Measurements from ENCODE around the gene DCST1. TPM values are rescaled to one million over a fixed set of nuclear protein-coding genes. Genes with fewer than 3 reads are reported as not detected.
A peak's percentile ranks its signal among the peaks of the same experiment; 100 is the strongest.

The DCST1 gene
- total and polyA plus RNA-seq, 2 of the 13 experiments (the other 11 are each of a cell fraction or from before 2014, with no cell fraction given), result 0.04 TPM; not detected in 1

- TF ChIP-seq ZNF101 (CRISPR knock-in tag; IDR thresholded peaks at IDR 0.05; ENCODE audit: borderline replicate concordance, low read depth), result no peak
- TF ChIP-seq BHLHE40 (IDR thresholded peaks at IDR 0.05; ENCODE audit: low read length), result peak; percentile 24; the same call in 1 of the 2 replicates
- TF ChIP-seq TBX2 (CRISPR knock-in tag; IDR thresholded peaks at IDR 0.05; ENCODE audit: borderline replicate concordance), result peak; percentile 60; the same call in 1 of the 2 replicates
- peak; percentile 16; the same call in 1 of the 2 replicates for TF ChIP-seq ZNF451 (CRISPR knock-in tag; IDR thresholded peaks at IDR 0.05)
- TF ChIP-seq E2F5 (CRISPR knock-in tag; conservative IDR thresholded peaks at IDR 0.05), result 0 out of 2 replicates have a peak, but pooled peaks have one; percentile 35
- no peak for TF ChIP-seq MZF1 (CRISPR knock-in tag; IDR thresholded peaks at IDR 0.05; ENCODE audit: borderline replicate concordance)
- no peak for TF ChIP-seq ZNF777 (CRISPR knock-in tag; IDR thresholded peaks at IDR 0.05)
- peak; percentile 55; the same call in 1 of the 2 replicates for TF ChIP-seq ZFP91 (CRISPR knock-in tag; IDR thresholded peaks at IDR 0.05; ENCODE audit: borderline replicate concordance)
- 0 out of 2 replicates have a peak, but pooled peaks have one; percentile 51 for TF ChIP-seq NPAS2 (CRISPR knock-in tag; IDR thresholded peaks at IDR 0.05; ENCODE audit: borderline replicate concordance)
- TF ChIP-seq, protein P1, sequence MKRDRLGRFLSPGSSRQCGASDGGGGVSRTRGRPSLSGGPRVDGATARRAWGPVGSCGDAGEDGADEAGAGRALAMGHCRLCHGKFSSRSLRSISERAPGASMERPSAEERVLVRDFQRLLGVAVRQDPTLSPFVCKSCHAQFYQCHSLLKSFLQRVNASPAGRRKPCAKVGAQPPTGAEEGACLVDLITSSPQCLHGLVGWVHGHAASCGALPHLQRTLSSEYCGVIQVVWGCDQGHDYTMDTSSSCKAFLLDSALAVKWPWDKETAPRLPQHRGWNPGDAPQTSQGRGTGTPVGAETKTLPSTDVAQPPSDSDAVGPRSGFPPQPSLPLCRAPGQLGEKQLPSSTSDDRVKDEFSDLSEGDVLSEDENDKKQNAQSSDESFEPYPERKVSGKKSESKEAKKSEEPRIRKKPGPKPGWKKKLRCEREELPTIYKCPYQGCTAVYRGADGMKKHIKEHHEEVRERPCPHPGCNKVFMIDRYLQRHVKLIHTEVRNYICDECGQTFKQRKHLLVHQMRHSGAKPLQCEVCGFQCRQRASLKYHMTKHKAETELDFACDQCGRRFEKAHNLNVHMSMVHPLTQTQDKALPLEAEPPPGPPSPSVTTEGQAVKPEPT (CRISPR knock-in tag; IDR thresholded peaks at IDR 0.05; ENCODE audit: low read depth), result peak; percentile 65; the same call in 1 of the 2 replicates
- TF ChIP-seq ZNF121 (CRISPR knock-in tag; IDR thresholded peaks at IDR 0.05), result peak; percentile 60; the same call in 1 of the 2 replicates
- no peak for TF ChIP-seq ZNF33B (CRISPR knock-in tag; IDR thresholded peaks at IDR 0.05)
- TF ChIP-seq, protein P2, sequence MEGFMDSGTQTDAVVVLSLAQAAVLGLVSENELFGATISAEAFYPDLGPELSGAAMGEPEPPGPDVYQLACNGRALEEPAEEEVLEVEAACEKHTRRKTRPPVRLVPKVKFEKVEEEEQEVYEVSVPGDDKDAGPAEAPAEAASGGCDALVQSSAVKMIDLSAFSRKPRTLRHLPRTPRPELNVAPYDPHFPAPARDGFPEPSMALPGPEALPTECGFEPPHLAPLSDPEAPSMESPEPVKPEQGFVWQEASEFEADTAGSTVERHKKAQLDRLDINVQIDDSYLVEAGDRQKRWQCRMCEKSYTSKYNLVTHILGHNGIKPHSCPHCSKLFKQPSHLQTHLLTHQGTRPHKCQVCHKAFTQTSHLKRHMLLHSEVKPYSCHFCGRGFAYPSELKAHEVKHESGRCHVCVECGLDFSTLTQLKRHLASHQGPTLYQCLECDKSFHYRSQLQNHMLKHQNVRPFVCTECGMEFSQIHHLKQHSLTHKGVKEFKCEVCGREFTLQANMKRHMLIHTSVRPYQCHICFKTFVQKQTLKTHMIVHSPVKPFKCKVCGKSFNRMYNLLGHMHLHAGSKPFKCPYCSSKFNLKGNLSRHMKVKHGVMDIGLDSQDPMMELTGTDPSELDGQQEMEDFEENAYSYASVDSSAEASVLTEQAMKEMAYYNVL (CRISPR knock-in tag; IDR thresholded peaks at IDR 0.05; ENCODE audit: borderline replicate concordance), result peak; percentile 63; the same call in 1 of the 2 replicates
- no peak for TF ChIP-seq SKIL (CRISPR knock-in tag; IDR thresholded peaks at IDR 0.05; ENCODE audit: borderline replicate concordance)
- peak; percentile 28; the same call in 1 of the 2 replicates for TF ChIP-seq THAP11 (CRISPR knock-in tag; IDR thresholded peaks at IDR 0.05)
- peak; percentile 38 for TF ChIP-seq SALL1 (CRISPR knock-in tag; IDR thresholded peaks at IDR 0.05)
- 0 out of 2 replicates have a peak, but pooled peaks have one; percentile 22 for TF ChIP-seq ISL2 (CRISPR knock-in tag; IDR thresholded peaks at IDR 0.05)
- TF ChIP-seq NR2F6 (IDR thresholded peaks at IDR 0.05), result no peak
- no peak for TF ChIP-seq NR2F6 (CRISPR knock-in tag; IDR thresholded peaks at IDR 0.05)
These were observed 37.3 kb downstream of the DCST1 start (continued) for GRCh38 chr1:155070721-155071569.
